ENCODE measurements around the gene HPS4.
"Not testable (repeated sequence)": the region's sequence is repeated elsewhere in the genome, so short reads cannot be mapped to it uniquely, and the experiment has no call there.

The HPS4 gene

DNA sequence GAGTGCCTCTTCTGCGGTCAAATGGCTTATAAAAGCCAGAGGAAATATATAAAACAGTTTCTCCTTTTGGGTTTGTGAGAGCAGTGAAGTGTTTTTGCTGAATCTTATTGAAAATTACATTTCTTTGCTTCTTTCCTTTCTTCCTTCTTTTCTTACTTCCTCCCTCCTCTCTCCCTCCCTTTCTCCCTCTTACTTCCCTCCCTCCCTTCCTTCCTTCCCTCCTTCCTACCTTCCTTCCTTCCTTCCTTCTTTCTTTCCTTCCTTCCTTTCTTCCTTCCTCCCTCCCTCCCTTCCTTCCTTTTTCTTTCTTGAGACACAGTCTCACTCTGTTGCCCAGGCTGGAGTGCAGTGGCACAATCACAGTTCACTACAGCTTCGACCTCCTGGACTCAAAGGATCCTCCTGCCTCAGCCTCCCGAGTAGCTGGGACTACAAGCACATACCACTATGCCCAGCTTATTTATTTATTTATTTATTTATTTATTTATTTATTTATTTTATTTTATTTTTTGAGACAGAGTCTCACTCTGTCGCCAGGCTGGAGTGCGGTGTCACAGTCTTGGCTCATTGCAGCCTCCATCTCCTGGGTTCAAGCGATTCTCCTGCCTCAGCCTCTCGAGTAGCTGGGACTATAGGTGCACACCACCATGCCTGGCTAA, 74.9 kb downstream of the HPS4 start:
- not testable (repeated sequence) for FAIRE-seq

- no peak for FAIRE-seq
Measured at GRCh38 chr22:26406118-26406517, 77.5 kb downstream of the HPS4 start.

- no peak for FAIRE-seq
Measured at GRCh38 chr22:26404851-26405421, 78.6 kb downstream of the HPS4 start.

DNA sequence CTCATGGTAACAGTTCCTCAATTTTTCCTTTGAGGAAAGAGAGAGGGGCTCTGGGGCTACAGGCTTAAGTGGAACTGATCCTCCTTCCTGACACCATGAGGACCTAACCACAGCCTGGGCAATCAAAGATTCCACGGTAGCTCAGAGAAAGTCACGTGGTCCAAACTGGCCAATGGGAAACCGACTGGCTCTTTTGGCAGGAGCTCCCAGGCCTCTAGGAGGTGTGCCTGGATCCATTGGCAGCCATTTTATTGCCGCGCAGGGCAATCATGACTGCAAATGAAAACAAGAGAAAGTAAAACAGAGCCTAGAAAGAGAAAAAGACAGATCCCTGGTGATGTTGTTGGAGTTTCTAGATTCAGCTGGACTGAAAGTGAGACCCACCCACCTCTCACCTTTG, 81.9 kb downstream of the HPS4 start:
- FAIRE-seq, result no peak

All from TTC549 (cell line).